Stimulated activated CD4-positive, alpha-beta T cell treated with anti-CD3 and anti-CD28 coated beads, Interleukin-2, amount 100 ng/mL, for 24 hours (primary cell): ENCODE data around the gene IL1RAPL1.

ENCODE experiments used
- DNase-seq, 2 donors: peaks; one replicate each; pipeline ENCODE4 v3.0.0-alpha.2; 2020

IL1RAPL1 gene

DNA sequence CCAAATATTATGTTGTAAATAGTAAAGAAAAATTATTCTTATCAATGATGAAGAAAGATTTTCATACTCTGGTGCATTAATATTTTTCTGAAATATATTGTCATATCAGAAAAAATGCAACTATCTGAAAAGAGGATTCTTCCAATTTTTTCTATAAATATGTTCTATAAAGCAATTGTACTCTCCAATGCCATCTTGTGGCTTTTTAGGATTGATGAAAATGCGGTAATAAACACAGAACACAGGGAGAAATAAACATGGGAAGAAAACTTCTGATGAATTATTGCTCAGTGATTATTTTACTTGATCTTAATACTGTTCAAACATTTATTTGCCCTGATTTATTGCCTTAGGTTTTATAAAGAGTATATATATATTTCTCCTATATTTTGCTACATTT is 215.4 kb downstream of the IL1RAPL1 start:
- DNase-seq: no peak

DNA sequence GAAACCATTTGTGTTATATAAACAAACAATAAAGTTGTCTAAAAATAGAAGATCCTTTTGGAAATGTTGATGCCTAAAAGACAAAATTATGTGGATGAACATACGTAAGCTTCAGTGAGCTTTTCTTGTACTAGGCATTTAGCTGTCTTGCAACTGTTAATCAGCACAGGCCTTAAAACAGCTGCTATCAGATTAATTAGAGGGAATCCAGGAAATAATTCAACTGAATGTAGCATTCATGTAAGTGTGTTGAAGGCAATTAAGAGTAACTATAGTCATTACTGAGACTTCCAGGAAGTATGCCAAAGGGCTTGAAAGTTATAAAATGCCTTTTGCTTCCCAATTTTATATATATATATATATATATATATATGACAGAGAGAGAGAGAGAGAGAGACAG is 248.7 kb downstream of the IL1RAPL1 start:
- DNase-seq: no peak

DNA sequence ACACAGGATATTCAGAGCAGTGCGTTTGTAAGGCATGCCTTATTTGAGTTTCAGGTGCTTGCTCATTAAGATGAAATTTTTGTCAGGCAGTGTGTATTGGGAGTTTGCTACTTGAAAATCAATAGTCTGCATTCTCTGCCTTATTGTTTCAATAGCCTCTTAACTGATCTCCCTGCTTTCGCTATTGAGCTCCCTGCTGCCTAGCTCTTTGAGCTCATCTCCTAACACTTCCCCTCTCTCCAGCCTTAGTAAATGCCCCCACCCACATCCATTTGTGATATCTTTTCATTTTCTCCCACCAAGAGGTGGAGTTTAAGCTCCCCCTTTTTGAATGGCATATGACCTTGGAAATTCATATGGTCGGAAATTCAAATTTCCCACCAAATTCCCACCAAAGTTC is 256.6 kb downstream of the IL1RAPL1 start:
- DNase-seq: no peak

DNA sequence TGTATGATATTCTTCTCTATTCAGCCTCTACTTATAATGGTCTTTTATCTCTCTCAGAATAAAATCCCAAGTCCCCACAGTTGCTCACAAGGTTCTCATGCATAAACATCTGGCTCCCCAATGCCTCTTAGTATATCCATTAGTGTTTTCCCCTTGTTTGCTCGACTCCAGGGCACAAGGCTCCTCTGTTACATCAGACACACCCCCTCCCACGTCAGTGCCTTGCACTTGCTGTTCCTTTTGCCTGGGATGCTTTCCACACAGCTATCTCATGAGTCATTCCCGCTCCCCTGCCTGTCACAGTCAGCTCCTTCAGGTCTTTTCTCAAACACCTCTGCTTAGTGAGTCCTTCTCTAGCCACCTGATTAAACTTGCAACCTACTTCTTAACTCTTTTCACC is 260.2 kb downstream of the IL1RAPL1 start:
- DNase-seq: no peak

DNA sequence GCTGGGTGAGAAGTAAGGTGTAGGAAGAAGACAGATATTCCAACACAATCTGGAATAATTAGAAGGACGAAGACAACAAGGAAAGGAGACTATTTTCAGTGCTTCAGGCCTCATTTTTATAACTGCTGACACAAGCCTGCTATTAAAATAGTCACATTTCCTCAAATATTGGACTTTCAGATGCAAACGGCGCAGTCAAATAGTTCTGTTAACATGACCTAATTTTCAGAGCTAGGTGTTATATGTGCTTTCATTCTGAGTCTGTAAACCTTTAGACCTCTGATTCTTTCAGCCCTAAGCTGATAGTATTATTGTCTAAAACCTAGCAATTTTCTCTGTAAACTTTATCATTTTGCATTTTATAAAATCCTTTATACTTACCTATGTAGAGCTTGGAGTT is 261.5 kb downstream of the IL1RAPL1 start:
- DNase-seq: no peak

DNA sequence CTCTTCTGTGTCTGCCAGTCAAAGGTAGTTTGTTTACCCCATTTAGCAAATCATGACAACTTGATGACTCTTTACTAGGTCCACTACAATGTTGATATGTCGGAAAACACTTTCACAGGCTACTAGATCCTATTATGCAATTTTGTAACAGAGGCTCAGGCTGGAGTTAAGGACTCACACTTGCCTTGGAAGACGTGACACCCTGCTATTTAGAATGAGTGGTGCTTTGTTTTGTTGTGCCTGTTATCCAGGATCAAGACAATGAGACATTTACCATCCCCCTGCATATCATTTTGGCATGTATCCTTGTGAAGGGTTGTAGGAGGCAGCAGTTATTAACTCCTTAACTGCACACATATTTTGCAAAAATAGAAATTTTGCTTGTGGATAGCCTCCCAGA is 263.7 kb downstream of the IL1RAPL1 start:
- DNase-seq: no peak

DNA sequence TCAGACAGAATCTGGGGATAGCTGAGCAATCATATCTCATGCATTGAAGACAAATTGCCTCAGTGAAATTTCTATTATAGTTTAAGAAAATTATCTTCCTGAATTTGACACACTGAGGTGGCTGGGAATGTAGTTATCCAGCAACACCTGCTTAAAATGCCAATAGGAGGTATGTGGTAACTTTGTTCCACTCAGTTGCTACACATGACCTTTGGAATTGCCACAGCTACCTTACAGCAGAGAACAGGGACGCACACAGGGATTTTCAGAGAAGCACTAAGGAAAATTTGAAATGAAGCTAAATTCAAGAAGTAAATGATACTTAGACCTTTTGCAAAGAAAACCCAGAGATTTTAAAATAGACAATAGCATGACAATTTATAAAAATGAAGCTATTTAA is 264.6 kb downstream of the IL1RAPL1 start:
- DNase-seq: no peak

DNA sequence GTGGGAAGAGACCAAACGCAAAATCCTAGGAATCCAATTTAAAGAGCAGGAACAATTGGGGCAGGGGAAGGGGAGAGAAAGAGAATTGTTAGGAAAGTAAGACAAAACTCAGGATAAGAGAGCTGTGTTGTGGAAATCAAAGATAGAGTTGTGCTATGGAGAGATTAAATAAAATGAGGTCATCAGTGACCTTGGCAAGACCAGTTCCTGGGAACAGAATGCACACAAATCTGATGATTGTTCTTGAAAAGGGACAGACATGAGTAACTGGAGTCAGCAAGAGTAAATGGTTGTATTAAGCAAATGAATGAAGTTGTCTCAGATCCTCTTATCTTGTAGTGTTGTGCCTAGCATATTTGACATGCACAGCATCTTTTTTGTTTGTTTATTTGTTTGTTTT is 267.4 kb downstream of the IL1RAPL1 start:
- no peak for DNase-seq

DNA sequence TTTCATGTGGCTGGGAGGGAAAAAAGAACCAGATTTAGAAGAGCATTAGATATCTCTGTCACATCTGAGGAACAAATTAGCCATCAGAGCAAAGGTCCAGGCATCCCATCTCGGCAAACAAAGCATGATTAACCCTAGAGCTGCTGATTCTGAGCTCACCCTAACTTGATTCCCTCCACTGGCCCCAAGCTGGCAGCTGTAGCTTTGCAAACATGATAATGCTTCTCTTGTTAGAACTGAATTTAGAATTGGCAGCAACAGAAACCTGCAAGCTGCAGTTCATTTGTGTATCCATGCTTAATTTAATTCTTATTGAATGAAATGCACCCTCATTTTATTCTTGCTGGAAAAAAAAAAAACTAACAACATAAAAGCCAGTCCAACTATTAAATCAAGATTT is 289.2 kb downstream of the IL1RAPL1 start:
- no peak for DNase-seq

DNA sequence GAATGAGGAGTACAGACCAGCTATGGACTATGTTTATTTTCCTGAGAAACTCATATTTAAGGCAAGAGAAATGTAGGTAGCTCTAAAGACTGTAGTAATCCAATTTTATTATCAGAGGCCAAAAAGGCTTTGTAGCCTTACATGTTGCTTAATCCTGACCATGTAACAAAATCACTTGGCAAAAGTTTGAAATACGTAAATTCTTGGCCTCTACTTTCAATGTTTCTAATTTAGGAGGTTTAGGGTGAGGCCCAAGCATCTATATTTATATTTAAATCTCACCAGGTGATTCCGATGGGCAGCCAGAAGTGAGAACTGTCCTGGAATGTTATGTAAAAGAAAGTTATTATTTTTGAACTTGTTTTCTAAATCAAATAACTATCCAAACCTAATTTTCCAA is 289.7 kb downstream of the IL1RAPL1 start:
- no peak for DNase-seq

DNA sequence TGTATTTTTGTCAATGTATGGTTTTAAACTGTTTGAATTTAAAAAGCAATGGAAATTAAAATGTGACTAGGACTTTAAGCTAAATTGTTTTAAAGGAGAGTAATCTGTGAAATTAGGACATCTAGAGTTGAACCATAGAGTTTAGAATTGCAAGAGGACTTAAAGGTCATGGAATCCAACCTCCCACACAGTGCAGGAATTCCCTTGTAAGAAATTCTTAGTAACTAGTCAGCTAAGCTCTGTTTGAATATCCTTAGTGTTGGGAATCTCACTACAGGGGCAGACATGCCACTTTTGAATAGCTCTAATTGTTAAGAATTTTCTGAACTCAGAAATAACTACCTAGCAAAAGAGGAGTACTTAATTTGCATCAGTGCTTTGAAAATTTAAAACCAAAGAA is 292.9 kb downstream of the IL1RAPL1 start:
- no peak for DNase-seq

DNA sequence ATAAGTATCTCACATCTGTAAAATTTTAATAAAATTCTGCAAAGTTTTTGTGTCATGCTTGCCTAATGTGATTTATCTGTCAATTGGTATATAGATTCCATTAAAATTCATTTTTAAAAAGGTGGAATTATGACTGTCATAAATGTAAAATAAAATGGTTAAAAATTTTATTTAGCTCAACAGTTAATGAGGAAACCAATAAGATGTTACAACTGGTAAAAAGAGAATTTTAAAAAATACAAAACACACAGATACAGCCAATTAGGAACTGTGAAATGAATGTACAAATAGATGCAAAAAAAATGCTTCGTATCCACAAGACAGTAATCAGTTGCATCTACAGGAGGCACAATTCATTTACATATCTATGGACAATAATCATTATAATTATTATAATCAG is 297.6 kb downstream of the IL1RAPL1 start:
- no peak for DNase-seq

DNA sequence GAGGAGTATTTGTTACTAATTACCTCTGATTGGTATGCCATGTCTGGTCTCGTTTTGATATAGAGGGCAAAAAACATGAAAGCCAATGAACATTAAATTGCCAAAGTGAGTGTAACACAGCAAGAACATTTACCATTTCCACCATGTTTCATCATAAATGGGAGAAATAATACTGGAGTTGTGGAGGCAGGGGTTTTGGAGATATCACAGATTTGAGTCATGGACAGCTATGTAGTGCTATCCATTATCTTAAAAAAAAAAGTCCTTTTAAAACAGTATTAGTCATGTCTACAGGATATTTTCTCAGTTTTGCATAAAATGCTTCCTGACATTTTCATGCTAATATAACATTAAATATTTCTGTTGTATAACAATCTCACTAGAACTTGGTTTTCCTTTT is 301.2 kb downstream of the IL1RAPL1 start:
- no peak for DNase-seq

DNA sequence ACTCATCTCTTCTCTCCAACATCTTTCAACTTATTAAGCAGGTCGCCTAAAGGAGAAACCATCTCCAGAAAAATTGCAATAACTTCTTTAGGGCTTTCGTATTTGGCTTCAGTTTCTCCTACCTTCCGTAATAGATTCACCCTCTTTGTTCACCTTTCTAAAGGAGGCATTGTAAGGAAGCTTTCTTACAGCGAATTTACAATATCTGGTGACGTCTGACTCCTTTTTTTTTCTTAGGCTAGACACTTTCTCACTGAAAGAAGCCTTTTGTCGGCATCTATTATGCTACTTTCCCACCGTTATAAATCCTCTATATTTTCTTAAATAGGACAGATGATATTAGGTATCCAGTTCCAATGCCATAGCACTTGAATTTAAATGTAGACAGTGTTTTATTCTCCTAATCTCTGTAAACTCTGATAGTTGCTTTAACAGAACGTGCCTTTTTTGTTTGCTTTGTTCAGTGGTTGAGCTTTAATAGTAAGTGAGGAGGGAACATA is 302.4 kb downstream of the IL1RAPL1 start:
- no peak for DNase-seq

DNA sequence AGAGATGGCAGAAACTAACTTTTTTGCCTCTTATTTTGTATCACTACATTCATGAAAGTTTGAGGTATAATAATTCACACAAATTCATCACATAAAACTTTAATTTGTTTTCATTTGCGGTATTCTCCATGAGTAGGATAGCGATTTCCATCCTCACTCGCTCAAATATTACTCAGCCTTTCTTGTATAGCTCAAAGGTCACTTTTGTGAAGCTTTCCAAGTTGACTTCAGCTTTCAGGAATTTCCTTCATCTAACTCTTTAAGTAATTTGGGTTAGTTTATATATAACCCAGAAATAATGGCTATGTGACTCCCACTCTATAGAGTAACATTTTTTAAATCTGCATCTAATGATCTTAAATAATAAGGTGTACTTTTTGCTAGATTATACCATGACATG is 314.4 kb downstream of the IL1RAPL1 start:
- no peak for DNase-seq

DNA sequence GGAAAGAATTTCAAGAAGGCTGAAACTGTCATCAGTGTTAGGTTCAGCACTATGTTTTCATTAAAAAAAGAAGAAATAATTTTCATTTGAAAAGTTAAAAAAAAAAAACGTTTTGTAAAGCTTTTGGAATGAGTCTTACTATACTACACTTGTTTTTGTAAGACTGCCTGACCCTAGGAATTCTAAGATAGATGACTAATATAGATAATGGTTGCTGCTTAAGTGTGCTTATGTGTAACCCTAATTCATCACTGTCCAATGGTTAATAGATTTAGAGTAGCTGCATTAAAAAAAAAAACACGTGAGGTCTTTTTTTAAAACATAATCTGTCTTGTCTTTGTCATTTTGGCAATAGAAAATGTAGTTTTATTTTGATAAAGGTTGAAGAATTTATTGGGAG is 323.2 kb downstream of the IL1RAPL1 start:
- no peak for DNase-seq

DNA sequence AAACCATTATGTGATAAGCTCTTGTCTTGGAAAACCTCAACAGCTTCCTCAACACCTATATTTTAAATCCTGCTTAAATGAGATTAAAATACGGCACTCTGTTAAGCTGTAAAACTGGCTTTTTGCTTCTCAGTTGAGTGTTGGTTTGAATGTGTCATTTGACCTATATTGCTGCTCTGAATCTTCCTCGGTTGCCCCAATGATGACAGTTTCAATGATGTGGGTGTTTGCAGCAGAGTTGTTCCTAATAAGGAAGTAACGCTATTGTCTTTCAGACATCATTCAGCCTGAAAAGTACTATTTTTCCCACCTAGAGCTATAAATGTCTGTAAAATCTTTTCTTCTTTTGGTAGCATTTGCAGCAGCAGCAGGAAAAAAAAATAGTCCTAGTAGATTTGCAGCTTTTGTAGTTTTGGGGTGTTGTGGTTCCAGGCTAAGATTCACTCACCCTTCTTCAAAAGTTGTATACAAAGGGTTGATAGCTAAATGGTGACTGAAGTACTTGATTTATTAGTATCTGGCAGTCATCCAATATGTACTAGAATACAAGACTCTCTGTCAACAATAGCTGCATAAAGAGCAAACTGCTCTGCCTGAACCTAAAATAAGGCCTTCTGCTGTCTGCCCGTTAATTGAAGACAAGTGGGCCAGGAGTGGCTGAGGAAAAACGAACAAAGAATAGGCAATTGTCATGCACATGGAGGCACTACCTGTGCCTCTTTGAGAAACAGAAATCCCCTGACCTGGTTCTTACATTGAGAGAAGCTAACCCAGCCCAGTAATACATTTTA is 333.1 kb downstream of the IL1RAPL1 start:
- DNase-seq: no peak

DNA sequence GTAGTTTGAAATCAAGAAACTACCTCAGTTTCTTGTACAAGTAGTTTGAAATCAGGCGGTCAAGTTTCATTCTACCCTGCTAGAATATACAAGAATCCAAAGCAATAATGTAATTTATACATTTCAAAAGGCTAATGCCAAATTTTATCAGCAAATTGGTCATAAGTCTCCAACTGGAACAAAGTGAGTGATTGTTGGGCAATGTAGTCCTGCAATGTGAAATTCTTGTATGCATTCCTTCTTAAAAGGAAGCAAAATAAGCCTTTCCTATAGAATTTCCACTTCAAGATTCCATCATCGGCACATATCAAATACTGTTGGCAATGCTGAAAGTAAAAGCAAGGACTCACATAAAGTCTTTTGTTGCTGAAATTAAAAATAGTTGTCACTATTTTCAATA is 334.9 kb downstream of the IL1RAPL1 start:
- no peak for DNase-seq

DNA sequence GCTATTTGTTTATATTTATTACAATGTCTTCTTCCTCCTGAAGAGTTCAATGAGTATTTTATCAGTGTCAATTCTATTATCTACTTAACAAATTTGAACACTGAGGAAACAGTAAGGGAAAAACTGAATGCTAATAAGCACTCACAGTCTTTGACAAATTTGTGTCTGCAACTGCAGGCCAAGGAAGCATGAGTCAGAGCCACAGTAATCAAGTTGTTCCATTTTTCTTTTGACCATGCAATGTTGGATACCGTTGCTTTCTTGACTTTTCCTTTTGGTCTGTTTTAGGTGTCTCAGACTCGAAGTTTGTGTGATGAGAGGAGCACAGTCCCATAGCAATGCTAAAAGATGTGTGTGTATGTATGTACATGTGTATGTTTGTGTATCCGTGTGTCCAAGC is 359.6 kb downstream of the IL1RAPL1 start:
- no peak for DNase-seq

DNA sequence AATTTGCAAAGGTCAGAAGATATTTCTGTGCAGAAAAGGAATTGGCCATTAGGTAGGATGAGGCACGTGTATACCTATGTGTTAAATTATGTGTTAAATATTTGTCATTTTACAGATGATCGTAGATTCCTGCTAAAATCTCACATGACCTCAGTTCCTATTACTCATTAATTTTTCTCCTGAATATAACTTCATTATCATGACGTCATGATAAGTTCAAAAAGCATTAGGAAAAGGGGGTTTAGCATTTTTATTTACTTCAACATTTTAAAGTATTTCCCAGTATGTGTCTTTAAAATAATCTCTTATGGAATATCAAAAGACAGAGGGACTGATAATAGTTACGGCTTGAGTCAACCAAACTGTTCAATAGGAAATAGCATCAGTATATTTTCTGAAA is 372.8 kb downstream of the IL1RAPL1 start:
- DNase-seq: no peak

DNA sequence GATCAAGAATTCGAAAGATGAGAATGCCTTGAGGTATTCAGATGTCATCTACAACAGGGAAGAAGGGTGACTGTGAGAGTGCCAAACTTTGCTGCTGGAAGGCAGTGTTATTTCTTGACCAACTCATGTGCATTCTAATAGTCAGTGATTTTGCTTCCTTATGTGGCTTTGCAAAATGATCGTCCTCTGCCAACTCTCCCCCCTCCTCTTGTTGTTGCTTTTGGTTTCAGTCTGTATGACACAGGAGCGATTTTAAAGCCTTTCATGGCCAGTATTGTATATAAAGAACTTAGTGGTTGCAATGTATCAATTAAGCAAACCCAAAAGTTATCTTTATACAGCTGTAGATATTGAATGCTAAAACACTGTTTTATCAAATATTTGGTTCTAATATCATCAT is 379.1 kb downstream of the IL1RAPL1 start:
- DNase-seq: no peak

DNA sequence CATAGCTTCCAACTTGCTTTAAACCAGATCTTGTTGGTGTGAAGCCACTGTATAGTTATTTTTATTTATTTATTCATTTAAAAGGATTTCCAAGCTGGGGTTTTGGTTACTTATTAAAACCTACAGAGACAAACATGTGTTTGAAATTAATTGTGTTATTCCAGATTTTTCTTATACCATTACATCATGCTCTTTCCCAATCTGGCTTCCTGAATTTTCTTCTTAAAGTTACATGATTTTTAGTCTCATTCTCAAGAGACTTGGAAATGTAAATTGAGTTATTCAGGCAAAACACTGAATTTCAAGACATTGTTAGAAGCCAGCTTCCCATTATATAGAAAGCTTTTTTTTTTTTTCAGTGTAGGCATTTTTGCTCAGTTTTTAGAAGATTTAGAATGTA is 381.9 kb downstream of the IL1RAPL1 start:
- no peak for DNase-seq

DNA sequence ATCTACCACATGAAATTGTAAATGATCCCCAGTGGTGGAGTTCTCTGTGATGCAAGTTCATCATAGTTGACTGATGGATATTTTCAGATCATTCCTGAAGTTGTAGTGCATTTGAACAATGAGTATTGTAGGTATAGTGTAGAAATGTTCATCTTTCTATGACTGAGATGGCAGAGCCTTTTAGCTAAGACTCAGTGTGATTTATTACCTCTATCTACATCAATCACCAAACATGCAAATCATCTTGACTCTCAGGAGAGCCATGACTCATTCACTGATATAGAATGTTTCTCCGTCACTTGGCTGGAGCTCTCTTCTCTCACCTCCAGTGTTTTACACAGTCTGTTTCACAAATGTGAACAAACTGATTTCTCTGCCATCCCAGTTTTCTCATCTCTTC is 392.6 kb downstream of the IL1RAPL1 start:
- no peak for DNase-seq

DNA sequence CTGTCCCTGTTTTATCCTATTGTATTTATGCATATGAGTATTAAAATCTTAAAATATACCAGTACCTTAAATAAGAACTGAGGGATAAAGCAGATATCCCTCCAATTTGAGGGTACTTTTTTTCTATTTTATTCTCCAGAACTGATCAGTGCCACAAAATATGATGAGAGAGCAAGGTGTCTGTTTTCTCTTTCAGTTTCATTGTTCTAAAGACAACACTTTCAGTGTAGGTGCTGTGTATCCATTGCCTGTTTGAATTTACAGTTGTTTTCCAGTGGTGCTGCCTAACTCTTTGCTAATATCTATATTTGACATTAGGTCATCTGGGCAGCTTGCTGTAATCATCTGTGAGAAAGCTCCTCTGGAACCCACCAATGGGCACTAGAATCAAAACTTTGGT is 394.7 kb downstream of the IL1RAPL1 start:
- no peak for DNase-seq

DNA sequence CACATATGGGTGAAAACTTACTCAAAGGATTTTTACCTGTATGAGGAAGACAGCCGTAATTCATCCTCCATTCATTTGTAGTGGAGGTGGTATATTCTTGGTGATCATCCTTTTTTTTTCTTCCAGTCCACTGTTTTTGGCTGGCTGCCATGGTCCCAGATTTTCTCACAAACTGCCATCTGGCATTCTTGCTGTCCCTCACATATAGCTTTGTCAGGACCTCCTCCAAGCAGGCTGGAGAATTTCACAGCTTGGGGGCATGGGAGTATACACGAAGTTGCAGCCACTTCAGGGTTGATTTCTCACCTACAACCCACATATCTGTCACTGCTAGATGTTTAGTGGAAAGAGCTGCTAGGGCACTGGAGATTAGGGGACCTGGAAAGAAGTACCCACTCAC is 401.0 kb downstream of the IL1RAPL1 start:
- DNase-seq: no peak
